HG02840 (cell line): ENCODE measurements around the gene PKNOX1.
"Not testable (repeated sequence)": the region's sequence is repeated elsewhere in the genome, so short reads cannot be mapped to it uniquely, and the experiment has no call there.

Experiments
- ATAC-seq: cut with Tn5 transposase; IDR thresholded peaks from one replicate; pipeline ENCODE4 v1.9.1; 2021; ENCODE audit warnings: mild to moderate bottlenecking, moderate library complexity, moderate number of reproducible peaks; ENCODE audit not compliant: unreplicated experiment, low FRiP score

Gene PKNOX1

GRCh38 chr21:43045165-43045875 is 71.0 kb downstream of the PKNOX1 start:
- not testable (repeated sequence) for ATAC-seq

GRCh38 chr21:43045876-43046821 is 71.8 kb downstream of the PKNOX1 start:
- ATAC-seq, result not testable (repeated sequence)

GRCh38 chr21:43053112-43053511 is 78.8 kb downstream of the PKNOX1 start:
- ATAC-seq, result not testable (repeated sequence)

GRCh38 chr21:43062955-43063664 is 88.7 kb downstream of the PKNOX1 start:
- not testable (repeated sequence) for ATAC-seq

- not testable (repeated sequence) for ATAC-seq
These were observed 90.0 kb downstream of the PKNOX1 start for GRCh38 chr21:43064265-43064917.

GRCh38 chr21:43065991-43066390 is 91.6 kb downstream of the PKNOX1 start:
- ATAC-seq, result not testable (repeated sequence)

- ATAC-seq, result not testable (repeated sequence)
These were observed 92.3 kb downstream of the PKNOX1 start for GRCh38 chr21:43066690-43067089.

- not testable (repeated sequence) for ATAC-seq
These were observed 93.7 kb downstream of the PKNOX1 start for GRCh38 chr21:43068065-43068464.

- ATAC-seq, result not testable (repeated sequence)
These were observed 95.3 kb downstream of the PKNOX1 start for GRCh38 chr21:43069682-43070081.

- not testable (repeated sequence) for ATAC-seq
These were observed 98.4 kb downstream of the PKNOX1 start for GRCh38 chr21:43072742-43073141.

GRCh38 chr21:43074401-43075169 is 100.2 kb downstream of the PKNOX1 start:
- ATAC-seq, result not testable (repeated sequence)

GRCh38 chr21:43075170-43076022 is 101.0 kb downstream of the PKNOX1 start, which contains the start of gene CBS:
CBS (minus strand) TSS chr21:43075835; CDS start chr21:43072193, 3,642 bp downstream.
- ATAC-seq, result not testable (repeated sequence)

GRCh38 chr21:43076023-43076637 is 101.8 kb downstream of the PKNOX1 start:
- ATAC-seq, result not testable (repeated sequence)

GRCh38 chr21:43076643-43077042 is 102.3 kb downstream of the PKNOX1 start:
- not testable (repeated sequence) for ATAC-seq

GRCh38 chr21:43082587-43083300 is 108.4 kb downstream of the PKNOX1 start:
- not testable (repeated sequence) for ATAC-seq
